Suppressor macrophage treated with lipopolysaccharide for 4 hours (primary cell): ENCODE results near the gene SYNPR.

Source experiments
- DNase-seq: peaks from one replicate; pipeline ENCODE4 v3.0.0-alpha.2; 2020

SYNPR gene

DNA sequence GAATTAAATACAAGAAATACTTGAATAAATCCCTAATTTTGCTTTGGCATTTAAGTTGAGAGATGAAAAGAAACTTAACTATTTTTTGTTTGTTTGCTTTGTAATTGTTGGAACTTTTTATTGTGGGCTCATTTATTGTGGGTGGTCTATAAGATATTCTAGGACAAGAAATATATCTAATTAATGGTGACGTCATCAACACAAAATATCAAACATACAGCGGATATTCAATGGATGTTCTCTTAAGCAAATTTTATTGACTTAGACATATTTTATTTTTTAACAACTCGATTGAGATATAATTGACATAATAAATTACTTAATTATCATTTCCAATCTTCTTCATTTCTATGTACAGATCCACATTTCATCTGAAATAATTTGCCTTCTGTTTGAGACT, 30.0 kb downstream of the SYNPR start:
- DNase-seq, result no peak

DNA sequence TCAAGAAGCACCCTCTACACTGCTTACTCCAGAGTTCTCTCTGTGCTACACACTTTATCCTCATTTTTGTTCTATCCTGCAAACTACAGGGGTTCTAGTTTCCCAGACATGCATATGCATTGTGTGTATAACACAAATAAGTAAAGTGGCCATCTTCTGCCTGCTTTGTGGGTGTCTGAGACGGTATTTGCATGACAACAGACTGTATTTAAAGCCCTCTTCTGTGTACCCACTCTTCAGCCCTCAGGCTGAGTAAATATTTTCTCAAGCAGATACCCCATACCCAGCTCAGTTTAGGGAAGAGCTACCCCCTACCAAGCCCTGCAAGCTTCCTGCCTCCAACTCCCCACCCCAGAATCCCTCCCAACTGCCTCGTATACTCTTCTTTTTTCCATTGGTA, 31.7 kb downstream of the SYNPR start:
- no peak for DNase-seq

DNA sequence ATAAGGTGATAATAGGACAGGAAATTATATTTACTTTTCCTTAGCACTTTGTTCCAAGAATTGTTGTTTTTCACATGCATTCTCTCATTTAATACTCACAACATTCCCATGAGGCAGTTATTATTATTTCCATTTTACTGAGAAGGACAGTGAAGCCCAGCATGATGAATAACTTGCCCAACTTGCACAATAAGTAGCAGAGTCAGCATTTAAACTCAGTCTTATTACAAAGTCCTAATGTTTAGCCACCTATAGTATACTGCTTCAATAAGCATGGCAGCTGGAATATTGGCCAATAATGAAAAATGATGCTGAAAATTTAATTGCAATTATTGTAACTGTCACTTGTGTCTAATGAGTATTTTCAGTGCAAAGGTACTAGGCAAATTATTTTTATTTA, 45.7 kb downstream of the SYNPR start:
- DNase-seq, result no peak

DNA sequence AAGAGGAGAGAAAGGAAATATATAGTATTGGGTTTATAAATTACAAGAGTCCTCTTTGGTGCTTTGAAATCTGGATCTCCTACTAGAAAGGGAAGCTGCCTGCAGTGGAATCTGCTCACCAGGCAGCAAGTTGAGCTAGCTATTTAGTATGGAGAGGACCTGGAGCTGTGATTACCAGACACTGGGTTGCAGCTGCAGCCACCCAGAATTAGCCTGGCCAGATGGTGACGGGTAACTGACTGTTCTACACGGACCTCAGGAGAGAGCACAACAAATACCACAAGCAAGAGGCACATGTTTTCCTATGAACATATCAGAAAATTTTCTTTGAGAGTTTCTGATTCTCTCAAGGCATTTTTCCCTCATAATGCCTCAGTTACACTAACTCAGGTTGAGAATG, 46.5 kb downstream of the SYNPR start:
- no peak for DNase-seq

DNA sequence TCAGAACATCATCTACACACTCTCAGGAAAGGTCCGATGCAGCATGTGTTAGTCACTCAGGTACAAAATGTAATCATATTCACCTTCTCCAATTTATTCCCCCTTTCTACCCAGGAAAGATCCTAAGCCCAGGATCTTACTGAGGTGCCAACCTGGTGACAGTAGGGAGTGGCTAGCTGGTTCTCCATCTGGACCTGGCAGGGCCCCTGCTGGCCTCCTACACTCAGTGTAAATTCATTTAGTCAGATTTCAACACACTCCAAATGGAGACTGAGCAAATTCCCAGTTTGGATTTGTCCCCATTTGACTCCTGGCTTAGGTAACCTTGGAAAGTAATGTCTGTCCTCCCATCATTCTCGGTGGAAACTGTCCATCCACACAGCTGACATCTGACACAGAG, 47.3 kb downstream of the SYNPR start:
- no peak for DNase-seq

DNA sequence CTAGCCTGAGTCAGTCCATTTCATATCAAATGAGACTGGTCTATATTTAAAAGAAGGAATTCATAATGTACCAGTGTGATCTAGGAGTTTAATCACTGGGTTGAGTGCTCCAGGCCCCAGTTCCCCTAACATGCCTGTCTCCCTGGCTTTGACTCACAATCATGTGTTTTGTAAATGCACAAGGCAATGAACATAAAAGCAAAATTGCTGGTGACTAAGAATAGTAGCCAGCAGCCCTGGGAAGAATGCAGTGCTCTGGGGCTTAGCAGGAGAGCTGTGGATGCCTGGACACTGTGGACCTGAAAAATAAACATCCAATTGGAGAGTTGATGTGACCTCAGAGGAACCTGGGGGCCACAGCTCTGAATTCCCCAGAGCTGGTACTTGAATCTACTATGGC, 50.3 kb downstream of the SYNPR start:
- peak; percentile 21 for DNase-seq

DNA sequence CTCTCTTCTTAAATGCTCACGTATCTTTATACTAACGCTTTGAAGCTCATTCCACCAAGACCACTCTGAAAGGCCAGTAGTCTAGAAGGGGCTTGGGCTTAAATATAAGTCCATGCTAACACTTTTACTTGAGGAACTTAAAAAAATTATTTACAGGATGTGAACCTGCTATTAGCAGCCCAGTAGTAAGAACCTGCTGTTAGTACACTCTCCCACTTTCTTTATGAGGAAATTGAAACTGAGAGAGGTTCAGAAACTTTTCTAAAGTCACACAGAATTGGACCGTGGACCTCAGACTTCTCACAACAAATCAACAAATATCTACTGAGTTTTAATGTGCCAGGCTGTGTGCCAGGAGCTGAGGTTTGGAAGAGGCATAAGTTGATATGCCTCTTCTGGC, 53.4 kb downstream of the SYNPR start:
- DNase-seq, result no peak

DNA sequence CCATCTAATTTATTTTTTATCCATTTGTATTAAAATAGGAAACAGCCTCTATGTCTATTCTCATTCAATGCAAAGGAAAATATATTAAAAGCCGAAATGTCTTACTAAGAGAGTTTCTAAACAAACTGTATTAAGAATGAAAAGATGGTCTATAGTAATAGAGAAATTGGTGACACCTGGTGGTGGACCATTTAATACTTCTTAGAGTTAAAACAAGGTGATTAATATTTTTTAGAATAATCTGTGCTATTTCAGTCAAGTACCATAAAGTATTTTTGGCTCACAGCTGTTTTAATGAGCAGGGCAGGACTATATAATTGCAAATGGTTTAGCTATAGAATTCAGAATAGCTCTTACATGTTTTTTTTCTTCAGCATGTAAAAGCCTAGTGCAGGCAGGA, 55.7 kb downstream of the SYNPR start:
- DNase-seq, result no peak

DNA sequence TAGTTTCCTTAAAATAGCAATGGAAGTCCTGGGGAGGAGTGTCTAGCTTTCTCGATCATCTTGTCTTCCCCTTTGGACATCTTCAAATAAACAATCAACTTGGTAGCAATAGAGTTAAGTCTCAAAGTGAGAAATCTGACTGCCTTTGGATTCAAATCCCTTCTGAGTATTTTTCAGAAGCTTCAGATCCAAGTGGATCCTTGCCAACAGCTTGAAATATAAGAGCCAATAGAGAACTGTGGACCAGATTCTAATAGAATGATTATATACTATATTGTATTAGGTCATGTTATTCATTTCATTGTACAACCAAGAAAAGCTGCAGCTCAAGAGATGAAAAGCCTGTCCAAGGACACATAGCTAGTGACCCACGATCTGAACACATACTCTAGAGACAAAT, 60.2 kb downstream of the SYNPR start:
- no peak for DNase-seq

DNA sequence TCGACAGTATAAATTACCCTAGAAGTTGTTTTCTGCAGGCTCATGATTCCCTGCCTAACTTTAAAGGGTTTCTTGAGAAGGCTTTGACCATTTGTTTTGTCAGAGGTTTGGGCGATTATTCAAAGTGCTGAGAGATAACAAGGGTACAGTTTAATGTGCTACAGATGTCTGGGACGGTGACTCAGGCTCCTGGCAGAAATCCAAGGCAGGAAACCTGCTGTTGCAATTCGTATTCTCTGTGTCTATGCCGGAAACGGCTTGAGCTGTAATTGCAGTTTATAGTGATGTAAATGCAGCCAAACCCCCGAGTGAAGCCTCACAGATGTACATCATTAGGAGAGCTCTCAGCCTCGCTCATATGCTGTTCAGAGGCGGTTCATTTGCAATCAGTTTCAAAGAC, 65.6 kb downstream of the SYNPR start:
- DNase-seq, result peak; percentile 74

DNA sequence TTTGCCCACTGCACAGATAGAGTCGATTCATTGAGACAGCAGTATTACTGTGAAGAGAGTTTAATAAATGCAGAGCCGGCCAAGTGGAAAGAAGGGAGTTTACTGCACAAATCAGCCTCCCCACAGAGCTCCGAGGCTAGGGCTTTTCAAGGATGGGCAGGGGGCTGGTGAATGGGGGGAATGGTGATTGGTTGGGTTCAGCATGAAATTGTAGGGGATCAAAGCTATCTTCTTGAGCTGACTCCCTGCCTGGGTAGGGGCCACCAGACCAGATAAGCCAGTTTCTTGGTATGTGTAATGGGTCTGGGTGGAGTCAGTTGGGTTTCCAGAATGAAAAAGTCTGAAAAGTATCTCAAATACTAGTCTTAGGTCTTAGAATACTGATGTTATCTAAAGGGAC, 66.6 kb downstream of the SYNPR start:
- no peak for DNase-seq

DNA sequence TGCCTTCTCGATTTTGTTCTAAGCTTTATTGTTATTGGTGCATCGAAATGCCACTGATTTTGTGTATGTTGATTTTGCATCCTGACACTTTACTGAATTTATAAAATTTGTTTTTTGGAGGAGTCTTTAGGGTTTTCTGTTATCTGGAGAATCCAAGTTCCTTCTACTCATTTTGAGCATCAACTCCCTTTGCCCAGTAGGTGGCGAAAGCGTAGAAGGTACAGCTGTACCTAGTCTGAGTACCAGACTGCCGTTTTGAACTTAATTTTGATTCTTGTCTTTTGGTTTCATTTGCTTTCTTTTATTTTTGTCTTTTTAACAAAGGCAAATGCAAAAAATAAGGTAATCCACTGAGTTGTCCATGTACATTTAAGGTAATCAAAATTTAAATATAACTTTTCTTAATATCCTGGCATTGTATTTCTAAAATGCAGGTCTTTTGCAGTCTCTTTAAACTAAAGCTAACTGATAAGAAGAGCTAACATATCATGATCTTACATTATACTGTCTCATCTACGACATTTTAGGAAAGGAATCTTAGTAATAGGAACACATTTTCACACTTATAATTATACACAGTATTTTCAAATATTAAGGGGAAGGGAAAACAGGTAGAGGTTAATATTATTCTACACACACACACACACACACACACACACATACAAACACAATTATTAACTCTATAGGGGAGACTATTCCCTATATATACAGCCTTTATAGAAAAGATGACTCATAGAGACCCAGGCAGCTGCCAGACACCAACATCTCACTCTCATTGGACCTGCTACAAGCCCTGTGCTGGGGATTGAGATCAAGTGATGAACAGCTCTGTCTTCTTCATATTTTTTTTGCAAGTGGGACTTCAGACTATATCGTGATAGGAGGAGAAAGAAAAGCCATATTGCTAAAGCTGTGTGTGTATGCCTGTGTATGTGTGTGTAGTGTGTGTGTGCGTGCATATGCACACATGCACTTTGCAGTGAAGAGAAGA, 71.8 kb downstream of the SYNPR start:
- DNase-seq, result peak; percentile 68

DNA sequence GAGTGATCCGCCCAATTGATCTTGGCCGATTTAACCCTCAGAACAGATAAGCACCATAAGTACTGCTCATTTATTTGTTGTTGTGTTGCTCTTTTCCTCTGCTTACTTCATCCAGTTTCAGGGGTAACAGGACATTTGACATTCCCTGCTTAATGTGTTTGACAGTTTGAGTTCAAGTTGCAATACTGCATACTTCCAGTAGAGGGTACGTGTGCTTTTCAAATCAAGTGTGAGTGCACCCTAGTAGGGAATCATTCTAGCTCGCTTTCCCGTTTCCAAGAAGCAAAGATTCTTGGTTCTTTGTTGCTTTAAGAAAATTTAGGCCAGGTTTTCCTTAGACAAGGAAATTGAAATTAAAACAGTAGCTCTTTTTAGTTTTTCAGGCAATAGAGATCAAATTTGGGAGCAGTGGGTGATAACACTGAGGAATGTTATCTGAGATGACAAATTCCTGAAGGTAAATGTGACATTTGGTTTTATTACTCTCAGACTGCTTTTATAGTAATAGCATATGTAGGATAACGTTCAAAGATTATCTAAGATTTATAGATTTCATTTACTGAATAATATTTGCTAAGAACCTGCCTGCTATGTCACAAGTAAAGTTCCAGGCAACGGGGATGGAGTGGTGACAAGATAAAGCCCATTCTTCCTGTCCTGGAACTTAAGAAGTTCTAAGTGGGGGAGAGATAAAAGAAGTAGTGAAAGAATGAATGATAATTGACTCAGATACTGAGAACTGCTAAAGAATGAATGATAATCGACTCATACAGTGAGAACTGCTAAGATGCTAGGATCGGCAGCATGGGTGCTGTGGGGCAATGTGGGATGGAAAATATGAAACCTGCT, 73.3 kb downstream of the SYNPR start:
- peak; percentile 67 for DNase-seq

DNA sequence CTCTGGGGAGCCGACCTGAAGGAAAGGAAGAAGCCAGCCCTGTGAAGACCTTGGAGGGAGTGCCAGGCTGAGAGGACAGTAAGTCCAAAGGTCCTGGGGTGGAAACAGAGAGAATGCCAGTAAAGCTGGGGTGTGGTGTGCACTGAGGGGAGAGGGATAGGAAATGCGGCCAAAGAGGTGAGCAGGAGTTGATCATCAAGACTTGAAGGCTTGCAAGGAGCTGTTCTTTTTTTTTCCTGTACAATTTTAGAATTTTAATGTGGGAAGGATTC, 73.8 kb downstream of the SYNPR start:
- DNase-seq, result no peak

DNA sequence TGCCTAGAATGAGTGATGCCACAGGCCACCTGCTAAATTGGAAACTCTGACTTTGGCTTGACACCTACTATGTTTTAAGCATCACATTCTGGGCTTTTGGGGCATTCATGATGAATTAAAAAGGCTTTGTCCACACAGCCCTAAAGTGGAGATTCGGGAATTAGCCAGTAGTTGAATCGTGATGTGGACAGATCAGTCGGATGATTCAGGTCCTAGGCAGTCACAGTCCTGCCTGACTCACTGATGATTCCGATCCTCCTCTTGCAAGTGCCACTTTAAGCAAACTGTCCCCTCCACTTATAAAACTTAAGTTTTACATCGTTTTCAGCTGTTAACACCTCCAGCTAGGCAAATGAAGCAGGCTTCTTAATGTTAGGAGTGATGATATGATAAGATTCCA, 75.3 kb downstream of the SYNPR start:
- DNase-seq, result no peak

DNA sequence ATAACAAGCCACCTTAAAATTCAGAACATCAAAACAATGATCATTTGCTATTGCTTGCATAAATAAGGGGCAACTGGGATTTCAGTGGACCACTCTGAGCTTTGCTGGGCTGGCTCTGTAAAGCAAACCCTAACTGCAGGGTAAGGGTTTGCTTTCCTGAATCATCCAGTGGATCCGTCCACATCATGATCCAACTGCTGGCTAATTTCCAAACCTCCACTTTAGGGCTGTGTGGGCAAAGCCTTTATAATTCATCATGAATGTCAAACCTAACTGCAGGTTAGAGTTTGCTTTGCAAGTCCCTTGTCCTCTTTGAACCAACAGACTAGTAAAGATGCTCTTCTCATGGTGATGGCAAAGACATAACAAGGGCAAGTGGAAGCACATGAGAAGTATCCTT, 76.1 kb downstream of the SYNPR start:
- DNase-seq, result no peak

DNA sequence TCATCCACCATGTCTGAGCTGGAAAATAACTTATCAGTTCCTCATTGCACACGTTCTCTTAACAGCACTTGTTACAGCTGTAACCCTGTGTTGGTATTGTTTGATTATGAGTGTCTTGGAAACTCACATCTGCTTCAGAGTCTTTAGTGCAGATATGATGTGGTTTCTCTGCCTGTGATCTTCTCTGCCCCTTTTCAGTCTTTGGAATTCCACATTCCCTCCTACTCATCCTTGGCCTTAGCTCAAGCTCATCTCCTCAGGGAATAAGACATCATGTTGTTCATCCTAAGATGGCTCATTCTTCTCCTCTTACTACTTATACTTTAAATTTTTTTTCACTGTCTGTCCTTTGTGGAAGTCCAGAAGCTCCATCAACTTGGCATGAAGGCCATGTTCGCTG, 77.7 kb downstream of the SYNPR start:
- DNase-seq, result no peak

DNA sequence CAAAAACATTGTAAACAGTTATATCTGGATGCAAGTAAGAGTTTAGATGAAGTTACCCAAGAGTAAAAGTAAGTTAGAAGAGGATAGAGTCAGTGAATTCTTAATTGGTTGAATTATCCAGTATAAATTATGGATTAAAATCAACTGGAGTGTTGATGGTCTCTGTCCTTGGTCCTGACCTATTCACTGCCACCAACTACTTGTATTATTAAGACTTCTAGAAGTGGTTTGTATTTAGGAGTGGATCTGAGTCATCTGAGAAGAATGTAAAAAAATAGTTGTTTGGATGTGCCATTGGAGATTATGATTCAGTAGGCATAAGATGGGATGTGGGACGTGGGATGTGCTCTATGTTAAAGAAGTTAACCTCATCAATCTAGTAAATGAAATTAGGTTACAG, 86.4 kb downstream of the SYNPR start:
- DNase-seq, result no peak

DNA sequence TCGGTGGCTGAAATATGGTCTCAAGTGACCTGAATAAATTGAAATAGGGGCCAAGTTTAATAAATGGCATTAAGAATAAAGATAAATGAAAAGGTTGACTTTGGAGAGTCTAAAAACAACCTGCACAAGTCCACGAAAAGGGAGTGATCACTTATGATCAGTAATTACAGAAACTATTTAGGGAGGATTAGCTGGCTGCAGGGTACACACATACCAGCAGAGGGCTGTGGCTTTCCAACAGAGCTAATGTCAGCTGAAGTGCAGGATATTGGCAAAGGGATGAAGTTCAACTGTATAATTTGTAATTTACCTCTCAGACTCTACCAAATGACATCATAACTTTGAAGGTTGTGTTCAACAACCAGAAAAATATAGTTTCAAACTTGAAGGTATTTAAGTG, 86.8 kb downstream of the SYNPR start:
- no peak for DNase-seq

DNA sequence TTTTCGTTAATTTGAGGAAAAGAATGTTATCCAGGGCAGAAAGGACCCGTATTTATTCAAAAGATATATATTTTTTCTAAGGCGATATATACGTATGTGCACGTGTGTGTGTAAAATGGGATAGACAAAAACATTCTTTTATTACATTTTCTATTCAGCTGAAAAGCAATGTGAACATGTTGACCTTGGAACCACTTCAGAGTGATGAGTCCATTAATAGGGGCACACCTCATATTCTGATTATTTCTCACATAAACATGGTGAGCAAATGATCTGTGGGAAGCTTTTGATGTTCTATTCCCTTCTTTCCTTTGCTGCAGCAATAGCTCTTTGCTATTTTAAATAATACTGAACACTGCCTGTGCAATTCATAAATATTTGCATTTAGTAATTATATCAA, 87.6 kb downstream of the SYNPR start:
- no peak for DNase-seq

DNA sequence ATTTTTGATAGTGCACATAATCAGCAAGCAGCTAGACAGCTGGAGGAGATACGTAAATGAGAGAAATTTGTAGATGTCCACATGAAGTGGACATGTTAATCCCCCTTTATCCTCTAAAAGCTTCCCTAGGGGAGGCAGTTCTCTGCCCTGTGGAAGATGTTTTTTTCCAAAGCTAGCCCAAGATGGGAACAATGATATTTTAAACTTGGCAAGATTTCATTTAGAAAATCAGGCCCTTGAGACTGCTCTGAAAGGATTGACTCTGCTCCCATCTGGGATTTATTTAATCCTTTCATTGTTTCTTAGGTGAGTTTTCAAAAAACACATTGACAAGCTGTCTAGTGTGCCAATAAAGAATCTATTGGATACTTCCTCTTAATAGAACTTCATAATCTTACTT, 92.0 kb downstream of the SYNPR start:
- DNase-seq, result no peak

DNA sequence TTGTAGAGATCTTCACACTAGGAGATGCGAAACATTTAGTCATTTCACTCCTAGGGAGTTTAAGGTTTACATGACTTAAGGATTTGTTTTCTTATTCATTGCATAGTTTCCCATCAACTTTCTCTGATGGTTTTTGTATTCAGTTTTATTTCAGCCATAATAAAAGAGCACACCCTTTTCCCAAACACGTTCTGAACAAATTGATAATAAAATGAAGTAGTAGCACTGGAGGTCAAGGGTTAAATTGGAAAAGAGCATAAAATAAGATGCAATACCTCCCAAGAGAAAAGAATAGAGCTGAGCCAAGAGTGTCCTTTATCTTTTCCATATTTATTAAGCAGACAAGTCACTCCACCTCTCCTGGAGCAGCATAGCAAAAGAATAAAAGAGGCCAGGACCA, 104.9 kb downstream of the SYNPR start:
- DNase-seq, result no peak

DNA sequence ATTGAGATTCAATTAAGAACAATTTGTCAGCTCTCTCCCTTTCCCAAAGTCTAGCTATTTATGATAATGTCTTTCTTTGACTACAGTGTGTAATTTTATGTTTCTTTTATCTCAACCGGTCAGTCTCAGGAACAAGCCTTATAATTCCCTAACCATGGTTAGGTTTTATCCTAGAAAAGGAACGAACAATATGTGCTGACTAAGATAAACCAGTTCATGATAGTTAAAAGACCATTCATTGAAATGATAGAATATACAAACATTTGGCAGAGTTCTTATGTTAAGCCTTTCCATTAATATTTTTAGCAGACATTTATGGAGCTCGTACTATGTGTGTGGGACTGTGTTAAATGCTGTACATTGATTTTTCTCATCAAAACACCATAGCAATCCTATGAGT, 106.3 kb downstream of the SYNPR start:
- no peak for DNase-seq

DNA sequence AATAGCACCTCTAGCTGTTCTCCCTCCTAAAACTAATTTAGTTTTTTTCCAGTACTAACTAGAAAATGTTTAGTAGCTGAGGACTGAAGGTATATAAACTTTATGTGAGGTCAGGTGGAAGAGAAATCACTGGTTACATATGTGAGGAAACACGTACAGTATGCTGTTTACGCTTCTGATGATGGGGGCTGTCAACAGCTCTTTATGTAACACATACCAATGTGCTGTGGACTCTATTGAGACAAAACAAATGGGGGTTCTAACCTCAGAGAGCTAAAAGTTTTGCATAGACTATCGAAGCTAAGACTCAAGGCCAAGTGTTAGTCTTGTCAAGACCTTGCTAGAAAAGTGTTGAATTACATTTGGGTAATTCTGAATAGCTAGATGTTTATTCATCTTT, 107.5 kb downstream of the SYNPR start:
- DNase-seq, result no peak
